ENCODE data around the gene MRGPRE.

GRCh38 chr11:3223932-3224381, 8.3 kb downstream of the MRGPRE start:
- no peak for TF ChIP-seq POLR2A (IDR thresholded peaks at IDR 0.05)
- TF ChIP-seq, protein P1, sequence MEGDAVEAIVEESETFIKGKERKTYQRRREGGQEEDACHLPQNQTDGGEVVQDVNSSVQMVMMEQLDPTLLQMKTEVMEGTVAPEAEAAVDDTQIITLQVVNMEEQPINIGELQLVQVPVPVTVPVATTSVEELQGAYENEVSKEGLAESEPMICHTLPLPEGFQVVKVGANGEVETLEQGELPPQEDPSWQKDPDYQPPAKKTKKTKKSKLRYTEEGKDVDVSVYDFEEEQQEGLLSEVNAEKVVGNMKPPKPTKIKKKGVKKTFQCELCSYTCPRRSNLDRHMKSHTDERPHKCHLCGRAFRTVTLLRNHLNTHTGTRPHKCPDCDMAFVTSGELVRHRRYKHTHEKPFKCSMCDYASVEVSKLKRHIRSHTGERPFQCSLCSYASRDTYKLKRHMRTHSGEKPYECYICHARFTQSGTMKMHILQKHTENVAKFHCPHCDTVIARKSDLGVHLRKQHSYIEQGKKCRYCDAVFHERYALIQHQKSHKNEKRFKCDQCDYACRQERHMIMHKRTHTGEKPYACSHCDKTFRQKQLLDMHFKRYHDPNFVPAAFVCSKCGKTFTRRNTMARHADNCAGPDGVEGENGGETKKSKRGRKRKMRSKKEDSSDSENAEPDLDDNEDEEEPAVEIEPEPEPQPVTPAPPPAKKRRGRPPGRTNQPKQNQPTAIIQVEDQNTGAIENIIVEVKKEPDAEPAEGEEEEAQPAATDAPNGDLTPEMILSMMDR (IDR thresholded peaks at IDR 0.05): no peak

Measured in lower leg skin (tissue), 3 donors.